BE2C (cell line): ENCODE results near the gene MRPL17.

ENCODE experiments used
- DNase-seq: peaks from one replicate; pipeline ENCODE4 v3.0.0-alpha.2; 2020
- H3K27me3 ChIP-seq: fragments of 250-450 bp; sonication (Bioruptor Pico); 2 replicates; pipeline ENCODE4 v1.5.1; 2020; ENCODE audit warnings: mild to moderate bottlenecking
- H3K36me3 ChIP-seq: fragments of 250-450 bp; sonication (Bioruptor Pico); 2 replicates; pipeline ENCODE4 v1.5.1; 2020; ENCODE audit warnings: mild to moderate bottlenecking
- H3K4me1 ChIP-seq: fragments of 250-450 bp; sonication (Bioruptor Pico); 2 replicates; pipeline ENCODE4 v1.5.1; 2020
- H3K4me3 ChIP-seq: 2 replicates; pipeline ENCODE4 v1.5.1; 2011; ENCODE audit warnings: low read depth, low read length
- H3K9me3 ChIP-seq: fragments of 250-450 bp; sonication (Bioruptor Pico); 2 replicates; pipeline ENCODE4 v1.5.1; 2020
- CTCF ChIP-seq: IDR thresholded peaks from 2 replicates; pipeline ENCODE4 v1.5.1; 2012; ENCODE audit warnings: mild to moderate bottlenecking, low read depth, low read length

Gene MRPL17

GRCh38 chr11:6674219-6674597 lies 8.9 kb downstream of the MRPL17 start:
- H3K27me3 ChIP-seq, result no peaks in the 10 kb centered on the region
- no peak for DNase-seq
- H3K4me3 ChIP-seq, result no peak overlapping the region
- no peaks in the 10 kb centered on the region for H3K9me3 ChIP-seq
- no peak for TF ChIP-seq CTCF
- H3K4me1 ChIP-seq, result no peaks in the 10 kb centered on the region
- H3K36me3 ChIP-seq, result no peaks in the 10 kb centered on the region

GRCh38 chr11:6673523-6674218 lies 9.5 kb downstream of the MRPL17 start:
- TF ChIP-seq CTCF, result no peak
- Histone ChIP-seq H3K27me3 (no peaks in the 10 kb centered on the region), H3K4me3 (no peak overlapping the region), H3K4me1 (no peaks in the 10 kb centered on the region), H3K9me3 (no peaks in the 10 kb centered on the region), H3K36me3 (no peaks in the 10 kb centered on the region)
- DNase-seq, result no peak

GRCh38 chr11:6671991-6672390 lies 11.1 kb downstream of the MRPL17 start:
- no peaks in the 10 kb centered on the region for H3K9me3 ChIP-seq
- H3K4me3 ChIP-seq, result no peak overlapping the region
- H3K4me1 ChIP-seq, result no peaks in the 10 kb centered on the region
- TF ChIP-seq CTCF, result no peak
- no peaks in the 10 kb centered on the region for H3K36me3 ChIP-seq
- H3K27me3 ChIP-seq, result no peaks in the 10 kb centered on the region
- DNase-seq, result no peak

- Histone ChIP-seq H3K27me3 (no peaks in the 10 kb centered on the region), H3K9me3 (no peaks in the 10 kb centered on the region), H3K4me1 (no peaks in the 10 kb centered on the region), H3K36me3 (no peaks in the 10 kb centered on the region), H3K4me3 (no peak overlapping the region)
- DNase-seq, result no peak
- TF ChIP-seq CTCF, result no peak
Measured at GRCh38 chr11:6670202-6670830, 12.8 kb downstream of the MRPL17 start.

GRCh38 chr11:6667733-6668374 lies 15.3 kb downstream of the MRPL17 start:
- DNase-seq, result no peak
- no peaks in the 10 kb centered on the region for H3K9me3 ChIP-seq
- no peak overlapping the region for H3K4me3 ChIP-seq
- H3K36me3 ChIP-seq, result no peaks in the 10 kb centered on the region
- TF ChIP-seq CTCF, result peak; percentile 41
- H3K27me3 ChIP-seq, result no peaks in the 10 kb centered on the region
- no peaks in the 10 kb centered on the region for H3K4me1 ChIP-seq
